Hepatocyte (in vitro differentiated cells): Measurements from ENCODE around the gene ADAMTS19. TPM values are rescaled to one million over a fixed set of nuclear protein-coding genes. Genes with fewer than 3 reads are reported as not detected.
A peak's percentile ranks its signal among the peaks of the same experiment; 100 is the strongest.

Experiments used
- DNase-seq: peaks from one replicate; pipeline ENCODE4 v3.0.0-alpha.2; 2016; ENCODE audit warnings: low spot score
- H2AFZ ChIP-seq: fragments of 200-600 bp; sonication (generic); 2 replicates; pipeline ENCODE4 v1.6.0; 2016; ENCODE audit warnings: antibody characterized with exemption, mild to moderate bottlenecking
- H3K27ac ChIP-seq: fragments of 200-600 bp; sonication (generic); 2 replicates; pipeline ENCODE4 v1.5.1; 2016; ENCODE audit warnings: mild to moderate bottlenecking
- H3K27me3 ChIP-seq: fragments of 200-600 bp; sonication (generic); 2 replicates; pipeline ENCODE4 v1.6.1; 2016
- H3K36me3 ChIP-seq: fragments of 200-600 bp; sonication (generic); replicated peaks from 2 replicates; pipeline ENCODE4 v1.5.1; 2016; ENCODE audit warnings: low read depth; ENCODE audit not compliant: insufficient read depth
- H3K4me1 ChIP-seq: fragments of 200-600 bp; sonication (generic); 2 replicates; pipeline ENCODE4 v1.5.1; 2016; ENCODE audit warnings: mild to moderate bottlenecking, moderate library complexity; ENCODE audit not compliant: insufficient read depth
- H3K4me2 ChIP-seq: fragments of 200-600 bp; sonication (generic); 2 replicates; pipeline ENCODE4 v1.6.0; 2016
- H3K4me3 ChIP-seq: fragments of 200-600 bp; sonication (generic); 2 replicates; pipeline ENCODE4 v1.5.1; 2016; ENCODE audit warnings: mild to moderate bottlenecking
- H3K79me2 ChIP-seq: fragments of 200-600 bp; sonication (generic); 2 replicates; pipeline ENCODE4 v1.6.0; 2017; ENCODE audit warnings: mild to moderate bottlenecking
- H3K9me2 ChIP-seq: fragments of 200-600 bp; sonication (generic); replicated peaks from 2 replicates; pipeline ENCODE4 v1.6.0; 2017; ENCODE audit warnings: mild to moderate bottlenecking; ENCODE audit not compliant: insufficient read depth
- H3K9me3 ChIP-seq: fragments of 200-600 bp; sonication (generic); 2 replicates; pipeline ENCODE4 v1.5.1; 2016; ENCODE audit warnings: low read depth, mild to moderate bottlenecking
- H4K20me1 ChIP-seq: fragments of 200-600 bp; sonication (generic); 2 replicates; pipeline ENCODE4 v1.6.0; 2016; ENCODE audit warnings: mild to moderate bottlenecking; ENCODE audit not compliant: insufficient read depth, poor library complexity, severe bottlenecking
- CTCF ChIP-seq: fragments of 200-600 bp; sonication (generic); IDR thresholded peaks from 2 replicates; pipeline ENCODE4 v1.5.1; 2016; ENCODE audit warnings: antibody characterized with exemption, mild to moderate bottlenecking; ENCODE audit not compliant: poor library complexity
- EZH2 ChIP-seq: fragments of 200-600 bp; sonication (generic); IDR thresholded peaks from 2 replicates; pipeline ENCODE4 v1.6.1; 2016; ENCODE audit warnings: antibody characterized with exemption, mild to moderate bottlenecking, borderline replicate concordance
- EZH2phosphoT487 ChIP-seq: fragments of 200-600 bp; sonication (generic); IDR thresholded peaks from one replicate; pipeline ENCODE4 v1.6.1; 2018; ENCODE audit warnings: antibody characterized with exemption, mild to moderate bottlenecking, low read depth, moderate library complexity; ENCODE audit not compliant: unreplicated experiment, severe bottlenecking
- WGBS: methylation state at CpG from one replicate; pipeline ENCODE4 v1.1.6; 2016; ENCODE audit warnings: low lambda C conversion rate; ENCODE audit errors: missing lambda C conversion rate; 5-methylcytosine and 5-hydroxymethylcytosine counted together
- polyA plus RNA-seq: library from polyadenylated mRNA; unstranded; fragments of >200 nt; fragmentation: Nextera tagmentation; extraction: Ambion mirVana; gene quantifications from 2 replicates; pipeline ENCODE4 v1.2.1, GENCODE V29; 2016
- total RNA-seq: library from RNA; depleted of rRNA; stranded (reverse); fragments of >200 nt; gene quantifications from 2 replicates; pipeline ENCODE4 v1.2.3, GENCODE V29; 2014

Gene ADAMTS19
- total and polyA plus RNA-seq, 2 experiments from 2014 or later = 1.8 to 5.0 TPM

DNA sequence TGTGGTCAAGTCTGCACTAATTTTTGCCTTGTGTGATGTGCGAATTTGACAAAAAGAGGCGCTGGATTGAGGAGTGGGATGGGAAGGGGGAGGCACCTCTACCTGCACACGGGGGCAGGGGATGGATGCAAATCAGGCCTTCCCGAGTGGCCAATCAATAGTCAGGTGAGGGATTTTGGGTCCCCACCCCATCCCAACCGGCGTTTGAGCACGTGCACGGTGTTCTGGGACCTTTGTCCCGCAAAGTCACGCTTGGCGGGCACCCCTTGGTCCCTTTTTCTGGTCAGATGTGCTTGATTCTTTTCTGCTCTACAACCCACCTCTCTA lies 685 bp upstream of the ADAMTS19 start:
- peaks cover 13% of the 10 kb centered on the region for H3K79me2 ChIP-seq
- no peaks in the 10 kb centered on the region for H3K36me3 ChIP-seq
- TF ChIP-seq EZH2 = no peak
- no peak for TF ChIP-seq CTCF
- no peak for TF ChIP-seq EZH2phosphoT487
- H3K27ac ChIP-seq = peak overlapping the region; percentile 69
- peak overlapping the region; percentile 92 for H2AFZ ChIP-seq
- no peak for DNase-seq
- H3K4me2 ChIP-seq = peak overlapping the region; percentile 99
- WGBS = 10% methylated on average over 11 of the region's 11 CpGs
- peak overlapping the region; percentile 89 for H3K4me3 ChIP-seq
- no peaks in the 10 kb centered on the region for H3K9me3 ChIP-seq
- H3K9me2 ChIP-seq = no peaks in the 10 kb centered on the region
- H3K27me3 ChIP-seq = no peaks in the 10 kb centered on the region
- H4K20me1 ChIP-seq = no peaks in the 10 kb centered on the region
- peaks cover 5% of the 10 kb centered on the region for H3K4me1 ChIP-seq

- Histone ChIP-seq H3K27me3 (no peaks in the 10 kb centered on the region), H4K20me1 (no peaks in the 10 kb centered on the region), H3K9me3 (no peaks in the 10 kb centered on the region), H3K4me3 (peak overlapping the region; percentile 89), H3K36me3 (no peaks in the 10 kb centered on the region), H3K4me1 (peaks cover 5% of the 10 kb centered on the region), H2AFZ (peak overlapping the region; percentile 92), H3K9me2 (no peaks in the 10 kb centered on the region), H3K79me2 (peaks cover 19% of the 10 kb centered on the region), H3K4me2 (peak overlapping the region; percentile 99), H3K27ac (peak overlapping the region; percentile 47)
- TF ChIP-seq EZH2phosphoT487 (no peak), EZH2 (peak; percentile 27)
- no peak for DNase-seq
- WGBS = 1% methylated on average over 10 of the region's 10 CpGs
Observed at GRCh38 chr5:129460672-129460935, 506 bp downstream of the ADAMTS19 start.

DNA sequence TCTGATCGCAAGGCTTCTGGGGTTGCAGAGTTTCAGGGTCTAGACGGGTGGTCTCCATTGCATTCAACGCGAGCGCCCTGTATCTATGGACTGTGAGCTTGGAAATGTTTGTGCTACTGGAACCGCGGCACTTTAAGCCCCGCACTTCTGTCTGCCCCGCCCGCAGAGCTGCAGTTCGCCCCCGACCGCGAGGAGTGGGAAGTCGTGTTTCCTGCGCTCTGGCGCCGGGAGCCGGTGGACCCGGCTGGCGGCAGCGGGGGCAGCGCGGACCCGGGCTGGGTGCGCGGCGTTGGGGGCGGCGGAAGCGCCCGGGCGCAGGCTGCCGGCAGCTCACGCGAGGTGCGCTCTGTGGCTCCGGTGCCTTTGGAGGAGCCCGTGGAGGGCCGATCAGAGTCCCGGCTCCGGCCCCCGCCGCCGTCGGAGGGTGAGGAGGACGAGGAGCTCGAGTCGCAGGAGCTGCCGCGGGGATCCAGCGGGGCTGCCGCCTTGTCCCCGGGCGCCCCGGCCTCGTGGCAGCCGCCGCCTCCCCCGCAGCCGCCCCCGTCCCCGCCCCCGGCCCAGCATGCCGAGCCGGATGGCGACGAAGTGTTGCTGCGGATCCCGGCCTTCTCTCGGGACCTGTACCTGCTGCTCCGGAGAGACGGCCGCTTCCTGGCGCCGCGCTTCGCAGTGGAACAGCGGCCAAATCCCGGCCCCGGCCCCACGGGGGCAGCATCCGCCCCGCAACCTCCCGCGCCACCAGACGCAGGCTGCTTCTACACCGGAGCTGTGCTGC lies 1.0 kb downstream of the ADAMTS19 start:
- peak; percentile 13 for TF ChIP-seq EZH2
- no peak for TF ChIP-seq EZH2phosphoT487
- peak; percentile 44 for TF ChIP-seq CTCF
- H2AFZ ChIP-seq = peak overlapping the region; percentile 92
- no peaks in the 10 kb centered on the region for H3K36me3 ChIP-seq
- H3K4me1 ChIP-seq = peaks cover 5% of the 10 kb centered on the region
- no peaks in the 10 kb centered on the region for H4K20me1 ChIP-seq
- no peaks in the 10 kb centered on the region for H3K27me3 ChIP-seq
- peak; percentile 69 for DNase-seq
- peak overlapping the region; percentile 99 for H3K4me2 ChIP-seq
- H3K79me2 ChIP-seq = peaks cover 19% of the 10 kb centered on the region
- no peaks in the 10 kb centered on the region for H3K9me3 ChIP-seq
- H3K9me2 ChIP-seq = no peaks in the 10 kb centered on the region
- H3K4me3 ChIP-seq = peak overlapping the region; percentile 89
- under 1% methylated on average over 51 of the region's 88 CpGs for WGBS
- H3K27ac ChIP-seq = peak overlapping the region; percentile 47

- Histone ChIP-seq H3K4me1 (peaks cover 5% of the 10 kb centered on the region), H3K36me3 (no peaks in the 10 kb centered on the region), H3K4me2 (peak overlapping the region; percentile 99), H3K27me3 (no peaks in the 10 kb centered on the region), H4K20me1 (no peaks in the 10 kb centered on the region), H3K4me3 (peak overlapping the region; percentile 89), H2AFZ (peak overlapping the region; percentile 92), H3K27ac (peak overlapping the region; percentile 47), H3K79me2 (peaks cover 22% of the 10 kb centered on the region), H3K9me2 (no peaks in the 10 kb centered on the region), H3K9me3 (no peaks in the 10 kb centered on the region)
- no peak for DNase-seq
- TF ChIP-seq EZH2phosphoT487 (no peak), CTCF (no peak)
- WGBS = 27% methylated on average over 13 of the region's 13 CpGs
Observed at GRCh38 chr5:129461711-129462332, 1.7 kb downstream of the ADAMTS19 start.
